H1 (cell line): ENCODE measurements around the gene PCDHB10. TPM values are rescaled to one million over a fixed set of nuclear protein-coding genes. Genes with fewer than 3 reads are reported as not detected.
"Not testable (repeated sequence)": the region's sequence is repeated elsewhere in the genome, so short reads cannot be mapped to it uniquely, and the experiment has no call there.

ENCODE experiments used
- CTCF ChIA-PET: fragments of 300-600 bp; sonication (Branson Sonifier 250); formaldehyde crosslinking; loops from one replicate; lab custom pipeline; 2021; ENCODE audit not compliant: partially characterized antibody; lab: Charles Lee
- POLR2A ChIA-PET: fragments of 300-600 bp; sonication (Branson Sonifier 250); formaldehyde crosslinking; loops from one replicate; lab custom pipeline; 2021; ENCODE audit warnings: inconsistent platforms; ENCODE audit not compliant: partially characterized antibody; lab: Charles Lee
- DNase-seq, 2 experiments: peaks; one replicate each; pipeline versions ENCODE4 v3.0.0 to v3.0.0-alpha.2; 2010 to 2022; ENCODE audit warnings: low spot score in 2 of 2, low read depth in 1 of 2, mixed read lengths in 1 of 2
- FAIRE-seq: peaks from 2 replicates; lab custom pipeline; 2011; peaks lifted over from hg19 to GRCh38; lab: Jason Lieb, UNC
- H2AFZ ChIP-seq: 2 replicates; pipeline ENCODE4 v1.8.1; 2012; ENCODE audit warnings: low read length, inconsistent platforms
- H2AK5ac ChIP-seq: 2 replicates; pipeline ENCODE4 v1.6.1; 2013; ENCODE audit warnings: low read depth, low read length
- H2BK120ac ChIP-seq: replicated peaks from 2 replicates; pipeline ENCODE3; 2013; ENCODE audit warnings: low read depth, low read length, inconsistent platforms
- H2BK12ac ChIP-seq: 2 replicates; pipeline ENCODE4 v1.6.1; 2013; ENCODE audit warnings: low read depth, low read length
- H2BK15ac ChIP-seq: 2 replicates; pipeline ENCODE4 v1.6.1; 2013; ENCODE audit warnings: low read length
- H2BK20ac ChIP-seq: 2 replicates; pipeline ENCODE4 v1.6.1; 2013; ENCODE audit warnings: low read length
- H2BK5ac ChIP-seq: 2 replicates; pipeline ENCODE4 v1.6.1; 2013; ENCODE audit warnings: low read depth, low read length
- H3K14ac ChIP-seq: 2 replicates; pipeline ENCODE4 v1.6.1; 2013; ENCODE audit warnings: inconsistent platforms; ENCODE audit not compliant: insufficient read length
- H3K18ac ChIP-seq: 2 replicates; pipeline ENCODE4 v1.6.1; 2013; ENCODE audit warnings: low read length; ENCODE audit errors: extremely low read depth
- H3K23ac ChIP-seq: 2 replicates; pipeline ENCODE4 v1.6.1; 2013; ENCODE audit warnings: inconsistent platforms; ENCODE audit not compliant: insufficient read length
- H3K23me2 ChIP-seq: 2 replicates; pipeline ENCODE4 v1.6.1; 2013; ENCODE audit warnings: low read depth, low read length
- H3K27ac ChIP-seq: 2 replicates; pipeline ENCODE4 v1.6.1; 2011; ENCODE audit warnings: low read depth, low read length, inconsistent platforms
- H3K27me3 ChIP-seq, 4 experiments: replicated peaks in 1 of 4; 1 replicate in 1 of 4; 2 replicates in 3 of 4; pipeline versions ENCODE4 v1.6.1 to v1.8.1; 2011 to 2013; ENCODE audit warnings: low read length in 3 of 4, mild to moderate bottlenecking in 3 of 4, inconsistent platforms in 2 of 4, mixed read lengths in 2 of 4, moderate library complexity in 1 of 4; ENCODE audit not compliant: control insufficient read depth in 3 of 4, insufficient read depth in 3 of 4; ENCODE audit errors: extremely low read depth in 1 of 4
- H3K36me3 ChIP-seq, 4 experiments: 2 replicates each; pipeline versions ENCODE4 v1.6.1 to v1.8.1; 2011 to 2013; ENCODE audit warnings: mild to moderate bottlenecking in 4 of 4, low read length in 3 of 4, moderate library complexity in 2 of 4, control low read depth in 1 of 4, inconsistent platforms in 1 of 4; ENCODE audit not compliant: insufficient read depth in 4 of 4, control insufficient read depth in 2 of 4
- H3K4ac ChIP-seq: replicated peaks from 2 replicates; pipeline ENCODE3; 2013; ENCODE audit warnings: low read length, low read depth, mixed read lengths, inconsistent platforms; ENCODE audit not compliant: insufficient read length
- H3K4me1 ChIP-seq, 4 experiments: replicated peaks in 1 of 4; 1 replicate in 1 of 4; 2 replicates in 3 of 4; pipeline versions ENCODE4 v1.6.1 to v1.8.1; 2011 to 2013; ENCODE audit warnings: low read length in 3 of 4, inconsistent platforms in 2 of 4, mixed read lengths in 1 of 4; ENCODE audit not compliant: insufficient read depth in 4 of 4, control insufficient read depth in 3 of 4
- H3K4me2 ChIP-seq, 2 experiments: 2 replicates each; pipeline versions ENCODE4 v1.6.1 to v1.8.1; 2011 to 2013; ENCODE audit warnings: low read depth in 2 of 2, low read length in 2 of 2, control low read depth in 1 of 2, inconsistent platforms in 1 of 2, mild to moderate bottlenecking in 1 of 2; ENCODE audit not compliant: insufficient read depth in 1 of 2
- H3K4me3 ChIP-seq, 4 experiments: fragments of 200-600, 300-600 bp in 1 of 4; sonication (generic), shearing (Covaris generic), sonication (Bioruptor Twin) in 1 of 4; 2 replicates each; pipeline versions ENCODE4 v1.5.1 to v1.8.1; 2011 to 2016; ENCODE audit warnings: low read length in 4 of 4, low read depth in 3 of 4, control low read depth in 2 of 4, inconsistent platforms in 2 of 4, mild to moderate bottlenecking in 2 of 4, mixed read lengths in 1 of 4, moderate library complexity in 1 of 4; ENCODE audit not compliant: insufficient read depth in 2 of 4; ENCODE audit errors: extremely low read depth in 1 of 4
- H3K56ac ChIP-seq: replicated peaks from 2 replicates; pipeline ENCODE3; 2013; ENCODE audit warnings: low read depth, mild to moderate bottlenecking, mixed read lengths, low read length, inconsistent platforms; ENCODE audit not compliant: insufficient read length
- H3K79me1 ChIP-seq: 2 replicates; pipeline ENCODE4 v1.6.1; 2013; ENCODE audit warnings: low read depth, low read length, control low read depth
- H3K79me2 ChIP-seq, 2 experiments: 2 replicates each; pipeline versions ENCODE4 v1.6.1 to v1.8.1; 2012 to 2013; ENCODE audit warnings: low read length in 2 of 2, mild to moderate bottlenecking in 2 of 2, inconsistent platforms in 1 of 2; ENCODE audit not compliant: insufficient read depth in 2 of 2, control insufficient read depth in 1 of 2
- H3K9ac ChIP-seq, 4 experiments: replicated peaks in 1 of 4; 1 replicate in 1 of 4; 2 replicates in 3 of 4; pipeline versions ENCODE4 v1.6.1 to v1.8.1; 2011 to 2013; ENCODE audit warnings: low read depth in 3 of 4, low read length in 3 of 4, control low read depth in 2 of 4, mild to moderate bottlenecking in 2 of 4, moderate library complexity in 2 of 4, inconsistent platforms in 1 of 4; ENCODE audit errors: extremely low read depth in 1 of 4
- H3K9me3 ChIP-seq, 2 experiments: 2 replicates each; pipeline versions ENCODE4 v1.6.1 to v1.8.1; 2012 to 2013; ENCODE audit warnings: mild to moderate bottlenecking in 2 of 2, moderate library complexity in 2 of 2, control low read depth in 1 of 2, inconsistent platforms in 1 of 2, low read depth in 1 of 2, low read length in 1 of 2, mixed read lengths in 1 of 2; ENCODE audit not compliant: insufficient read depth in 2 of 2
- H4K20me1 ChIP-seq, 2 experiments: replicated peaks in 1 of 2; 2 replicates each; pipeline versions ENCODE3 to v1.8.1; 2011 to 2013; ENCODE audit warnings: inconsistent platforms in 2 of 2, low read length in 2 of 2, mild to moderate bottlenecking in 1 of 2; ENCODE audit not compliant: insufficient read depth in 2 of 2, control insufficient read depth in 1 of 2
- H4K5ac ChIP-seq: 2 replicates; pipeline ENCODE4 v1.6.1; 2013; ENCODE audit warnings: low read length, low read depth, mixed read lengths, inconsistent platforms; ENCODE audit not compliant: insufficient read length
- H4K8ac ChIP-seq: 2 replicates; pipeline ENCODE4 v1.8.0; 2013; ENCODE audit warnings: mild to moderate bottlenecking, moderate library complexity, low read length, inconsistent platforms; ENCODE audit not compliant: insufficient read depth; ENCODE audit errors: extremely low read depth
- H4K91ac ChIP-seq: replicated peaks from 2 replicates; pipeline ENCODE3; 2013; ENCODE audit warnings: low read length, mixed read lengths, inconsistent platforms; ENCODE audit not compliant: insufficient read length
- WGBS, 2 experiments: shearing (Covaris generic) in 1 of 2; methylation state at CpG; one replicate each; pipeline versions ENCODE4 v1.1.6 to v1.1.7; 2013 to 2015; ENCODE audit warnings: low lambda C conversion rate in 2 of 2, mixed read lengths in 2 of 2, inconsistent platforms in 1 of 2, low coverage in 1 of 2, missing lambda C conversion rate in 1 of 2; ENCODE audit not compliant: insufficient replicate concordance in 2 of 2, insufficient coverage in 1 of 2, insufficient read length in 1 of 2; ENCODE audit errors: extremely low coverage in 1 of 2, missing lambda C conversion rate in 1 of 2; 5-methylcytosine and 5-hydroxymethylcytosine counted together
- polyA plus RNA-seq, 7 experiments: library from polyadenylated mRNA; depleted of rRNA in 3 of 7; stranded (reverse) in 5 of 7; unstranded in 2 of 7; fragments of >200 nt in 5 of 7; fragments of 200-250 nt in 2 of 7; gene quantifications; 1 replicate in 5 of 7; 2 replicates in 1 of 7; 4 replicates in 1 of 7; pipeline versions ENCODE4 v1.2.1 to v1.2.3, GENCODE V29; 2011 to 2013; ENCODE audit warnings: missing spikeins in 2 of 7, mixed read lengths in 2 of 7
- total RNA-seq: library from RNA; stranded (reverse); fragmentation: NEBNext Ultra II Directional; extraction: Animal tissue kit (Norgen Biotek cat#: 25700); gene quantifications from 2 replicates; pipeline ENCODE4 v1.2.1, GENCODE V29; 2021

Gene PCDHB10
- total and polyA plus RNA-seq, 2 of the 8 experiments (the other 6 are each of a cell fraction or from before 2014, with no cell fraction given): 1.3 to 1.8 TPM

DNA sequence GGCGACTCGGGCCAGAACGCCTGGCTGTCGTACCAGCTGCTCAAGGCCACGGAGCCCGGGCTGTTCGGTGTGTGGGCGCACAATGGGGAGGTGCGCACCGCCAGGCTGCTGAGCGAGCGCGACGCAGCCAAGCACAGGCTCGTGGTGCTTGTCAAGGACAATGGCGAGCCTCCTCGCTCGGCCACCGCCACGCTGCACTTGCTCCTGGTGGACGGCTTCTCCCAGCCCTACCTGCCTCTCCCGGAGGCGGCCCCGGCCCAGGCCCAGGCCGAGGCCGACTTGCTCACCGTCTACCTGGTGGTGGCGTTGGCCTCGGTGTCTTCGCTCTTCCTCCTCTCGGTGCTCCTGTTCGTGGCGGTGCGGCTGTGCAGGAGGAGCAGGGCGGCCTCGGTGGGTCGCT lies 2.2 kb downstream of the PCDHB10 start:
- H3K23ac ChIP-seq, H3K9ac ChIP-seq, H2BK20ac ChIP-seq, H4K8ac ChIP-seq, H3K4me2 ChIP-seq, H3K56ac ChIP-seq, H2BK12ac ChIP-seq, H2AFZ ChIP-seq, H4K91ac ChIP-seq, H4K20me1 ChIP-seq, H2BK120ac ChIP-seq, H3K18ac ChIP-seq, H2AK5ac ChIP-seq, H3K27me3 ChIP-seq, H3K79me1 ChIP-seq, H3K79me2 ChIP-seq, H3K23me2 ChIP-seq, H2BK5ac ChIP-seq, FAIRE-seq, DNase-seq, H4K5ac ChIP-seq, H3K27ac ChIP-seq, H3K14ac ChIP-seq, H3K4me3 ChIP-seq, H2BK15ac ChIP-seq, H3K4me1 ChIP-seq, H3K9me3 ChIP-seq, POLR2A ChIA-PET, H3K36me3 ChIP-seq, H3K4ac ChIP-seq: not testable (repeated sequence)
- 91% methylated on average over 6 of the region's 37 CpGs; no CpG with 5 or more reads in 1 of the 2 experiments for WGBS, 2 experiments
- CTCF ChIA-PET: interaction anchor here (6.0 kb wide), 1 partner anchor 12 kb away, joined by 39 read pairs; the partner anchor contains the start of gene PCDHB16
